K562 (cell line): ENCODE results near the gene MSANTD1. TPM values are rescaled to one million over a fixed set of nuclear protein-coding genes. Genes with fewer than 3 reads are reported as not detected.

ENCODE experiments used
- ATAC-seq: fragments of 200-7000 bp; cut with Tn5 transposase; 3 replicates; pipeline ENCODE4 v1.9.1; 2020; ENCODE audit warnings: moderate library complexity
- BruUV-seq: library from RNA; stranded (reverse); fragments of 400-500 nt; replicated peaks from 2 replicates; lab custom pipeline; 2021; lab: Mats Ljungman, UMichigan
- CTCF ChIA-PET: fragments of 300-600 bp; formaldehyde crosslinking; extraction: SDS; loops from one replicate; lab custom pipeline; 2021; ENCODE audit warnings: low intra/inter-chr PET ratio; lab: Yijun Ruan, JAX
- POLR2A ChIA-PET: fragments of 300-600, 350-650 bp; sonication (Branson Sonifier 250); formaldehyde crosslinking; extraction: SDS; loops from one replicate; lab custom pipeline; 2021; ENCODE audit warnings: antibody characterized with exemption, inconsistent platforms; lab: Yijun Ruan, JAX
- DNase-seq, 4 experiments: peaks; one replicate each; pipeline versions ENCODE4 v3.0.0 to v3.0.0-alpha.2; 2011 to 2018; ENCODE audit warnings: low spot score in 3 of 4, mixed read lengths in 3 of 4; ENCODE audit errors: extremely low read depth in 1 of 4
- FAIRE-seq: peaks from 2 replicates; lab custom pipeline; 2011; peaks lifted over from hg19 to GRCh38; lab: Jason Lieb, UNC
- H2AFZ ChIP-seq: 2 replicates; pipeline ENCODE4 v1.6.0; 2011; ENCODE audit warnings: low read depth, low read length, control low read depth, inconsistent platforms
- H3K27ac ChIP-seq: fragments of 200-600 bp; 3 replicates; pipeline ENCODE4 v1.8.0; 2011; ENCODE audit warnings: low read depth, mild to moderate bottlenecking, control low read depth, inconsistent platforms, low read length, moderate library complexity, mixed read lengths; ENCODE audit errors: extremely low read depth
- H3K27me3 ChIP-seq, 2 experiments: fragments of 300-600 bp in 1 of 2; 2 replicates in 1 of 2; 3 replicates in 1 of 2; pipeline versions ENCODE4 v1.6.0 to v1.8.0; 2011; ENCODE audit warnings: inconsistent platforms in 2 of 2, low read length in 2 of 2, mild to moderate bottlenecking in 1 of 2, mixed read lengths in 1 of 2, moderate library complexity in 1 of 2; ENCODE audit not compliant: control insufficient read depth in 2 of 2, insufficient read depth in 2 of 2
- H3K36me3 ChIP-seq: fragments of 300-600 bp; 3 replicates; pipeline ENCODE4 v1.8.0; 2011; ENCODE audit warnings: mild to moderate bottlenecking, low read length, inconsistent platforms; ENCODE audit not compliant: control insufficient read depth, insufficient read depth
- H3K4me1 ChIP-seq, 2 experiments: fragments of 200-600 bp in 1 of 2; replicated peaks in 1 of 2; 2 replicates in 1 of 2; 3 replicates in 1 of 2; pipeline versions ENCODE4 v1.5.1 to v1.8.0; 2011; ENCODE audit warnings: inconsistent platforms in 2 of 2, low read length in 2 of 2, mild to moderate bottlenecking in 1 of 2, mixed read lengths in 1 of 2, moderate library complexity in 1 of 2; ENCODE audit not compliant: control insufficient read depth in 2 of 2, insufficient read depth in 2 of 2
- H3K4me2 ChIP-seq: 2 replicates; pipeline ENCODE4 v1.6.1; 2011; ENCODE audit warnings: low read length, control low read depth, inconsistent platforms, mixed read lengths; ENCODE audit not compliant: insufficient read depth
- H3K4me3 ChIP-seq: fragments of 200-600 bp; sonication (generic), shearing (Covaris generic); 2 replicates; pipeline ENCODE4 v1.5.1; 2016; ENCODE audit warnings: control low read depth, inconsistent platforms
- H3K79me2 ChIP-seq: fragments of 200-600 bp; 3 replicates; pipeline ENCODE4 v1.8.0; 2011; ENCODE audit warnings: low read length, inconsistent platforms; ENCODE audit not compliant: control insufficient read depth, insufficient read depth
- H3K9ac ChIP-seq, 2 experiments: 2 replicates each; pipeline versions ENCODE4 v1.6.0 to v1.6.1; 2011; ENCODE audit warnings: low read depth in 2 of 2, low read length in 2 of 2, control low read depth in 1 of 2, inconsistent platforms in 1 of 2, mild to moderate bottlenecking in 1 of 2, mixed read lengths in 1 of 2; ENCODE audit not compliant: insufficient read depth in 1 of 2
- H3K9me1 ChIP-seq: one replicate; pipeline ENCODE4 v1.6.0; 2011; ENCODE audit warnings: inconsistent platforms, mild to moderate bottlenecking, low read length, moderate library complexity; ENCODE audit not compliant: control insufficient read depth, insufficient read depth
- H3K9me3 ChIP-seq: replicated peaks from 2 replicates; pipeline ENCODE4 v1.5.1; 2011; ENCODE audit warnings: low read depth, low read length, inconsistent platforms; ENCODE audit not compliant: control insufficient read depth, insufficient read depth
- H4K20me1 ChIP-seq: replicated peaks from 2 replicates; pipeline ENCODE4 v1.6.1; 2011; ENCODE audit warnings: low read length, inconsistent platforms, mixed read lengths; ENCODE audit not compliant: control insufficient read depth, insufficient read depth
- CGGBP1 ChIP-seq: fragments of 250-450 bp; sonication (Bioruptor Pico); IDR thresholded peaks from 2 replicates; pipeline ENCODE4 v1.9.0; 2021; ENCODE audit warnings: mild to moderate bottlenecking
- EZH2 ChIP-seq: IDR thresholded peaks from 2 replicates; pipeline ENCODE4 v1.6.1; 2012; ENCODE audit warnings: low read depth, mild to moderate bottlenecking, inconsistent platforms, low read length, borderline replicate concordance
- L3MBTL2 ChIP-seq: fragments of 450-650 bp; IDR thresholded peaks from 2 replicates; pipeline ENCODE4 v1.6.1; 2016; ENCODE audit warnings: mild to moderate bottlenecking, moderate library complexity
- MGA ChIP-seq: fragments of 450-650 bp; IDR thresholded peaks from 2 replicates; pipeline ENCODE4 v1.6.1; 2016; ENCODE audit warnings: mild to moderate bottlenecking, moderate library complexity
- NCOA2 ChIP-seq, 2 experiments: fragments of 450-650 bp; IDR thresholded peaks; 2 replicates each; pipeline ENCODE4 v1.6.1; 2018; ENCODE audit warnings: mild to moderate bottlenecking in 2 of 2, moderate library complexity in 1 of 2; ENCODE audit not compliant: partially characterized antibody in 2 of 2
- RBFOX2 ChIP-seq: fragments of 200-400 bp; formaldehyde crosslinking; IDR thresholded peaks from 2 replicates; pipeline ENCODE4 v1.6.1; 2017; ENCODE audit warnings: low read depth, mild to moderate bottlenecking, low read length, moderate library complexity
- THRB ChIP-seq: fragments of 450-650 bp; formaldehyde crosslinking; conservative IDR thresholded peaks from 2 replicates; pipeline ENCODE4 v1.4.0; 2022; ENCODE audit warnings: mild to moderate bottlenecking, missing genetic modification characterization
- WGBS: fragments of 100-300 bp; shearing (Covaris generic); methylation state at CpG from one replicate; pipeline ENCODE4 v1.1.6; 2016; ENCODE audit warnings: low coverage, mixed read lengths; ENCODE audit not compliant: insufficient coverage; ENCODE audit errors: missing lambda C conversion rate; 5-methylcytosine and 5-hydroxymethylcytosine counted together
- in situ Hi-C: fragments of 300-500 bp; cut with MboI; formaldehyde crosslinking; loops from 4 replicates; pipeline ENCODE4 v1.15.0; 2018; ENCODE audit warnings: inconsistent platforms, mixed read lengths
- intact Hi-C: fragments of 100-400 bp; cut with micrococcal nuclease; formaldehyde crosslinking; loops from 2 replicates; pipeline ENCODE4 v1.14.2; 2022
- polyA plus RNA-seq, 8 experiments: library from polyadenylated mRNA; depleted of rRNA in 4 of 8; stranded (reverse) in 5 of 8; unstranded in 3 of 8; fragments of >200 nt; fragmentation: Nextera tagmentation in 2 of 8; fragmentation: Illumina TruSeq in 1 of 8; extraction: Ambion mirVana in 2 of 8; extraction: Trizol in 1 of 8; gene quantifications; 2 replicates each; pipeline versions ENCODE4 v1.2.1 to v1.2.3, GENCODE V29; 2011 to 2014; ENCODE audit warnings: inconsistent platforms in 1 of 8, missing spikeins in 1 of 8
- total RNA-seq, 7 experiments: library from RNA; depleted of rRNA in 6 of 7; stranded (reverse); fragments of >200 nt in 6 of 7; fragmentation: Illumina TruSeq in 2 of 7; extraction: Trizol in 2 of 7; gene quantifications; 2 replicates each; pipeline versions ENCODE4 v1.2.1 to v1.2.3, GENCODE V29; 2011 to 2021; ENCODE audit warnings: low replicate concordance in 1 of 7

The MSANTD1 gene
- total and polyA plus RNA-seq, 9 of the 15 experiments (the other 6 are each of a cell fraction or from before 2014, with no cell fraction given), result 0.04 to 0.09 (median 0.07) TPM; not detected in 6

- no peak for ATAC-seq
- BruUV-seq, result no TSS peak
- H3K27ac ChIP-seq, result no peak overlapping the region
- no peaks in the 10 kb centered on the region for H3K27me3 ChIP-seq
- WGBS, result 82% methylated on average over 18 of the region's 20 CpGs
- no peaks in the 10 kb centered on the region for H3K79me2 ChIP-seq
- H3K36me3 ChIP-seq, result peaks cover 54% of the 10 kb centered on the region; the same call in 2 of the 3 replicates
- H3K9me3 ChIP-seq, result no peaks in the 10 kb centered on the region
- H3K4me3 ChIP-seq, result no peak overlapping the region
- DNase-seq, result no peak
- H3K4me2 ChIP-seq, result no peak overlapping the region
- H3K9ac ChIP-seq, result no peak overlapping the region
- H2AFZ ChIP-seq, result no peak overlapping the region
- intact Hi-C loops, result no loop called here
- ChIA-PET CTCF (no interaction called here), POLR2A (interaction anchor here (0.8 to 1.3 kb wide), 2 partner anchors 10 to 22 kb away, joined by 3 to 4 read pairs; no protein-coding TSS in a partner anchor)
- H3K4me1 ChIP-seq, result no peaks in the 10 kb centered on the region
- FAIRE-seq, result no peak
- H3K9me1 ChIP-seq, result no peaks in the 10 kb centered on the region
- H4K20me1 ChIP-seq, result no peaks in the 10 kb centered on the region
- in situ Hi-C loops, result no loop called here
- no peak for TF ChIP-seq NCOA2 (IDR thresholded peaks at IDR 0.05; ENCODE audit: partially characterized antibody in 2 of 2)
- TF ChIP-seq THRB, result no peak
- no peak for TF ChIP-seq L3MBTL2
- no peak for TF ChIP-seq CGGBP1
- no peak for TF ChIP-seq EZH2
- no peak for TF ChIP-seq RBFOX2
- no peak for TF ChIP-seq MGA
Measured at GRCh38 chr4:3218824-3219760, 29.9 kb upstream of the MSANTD1 start.
